ENCODE measurements around the gene LARP7.
A peak's percentile ranks its signal among the peaks of the same experiment; 100 is the strongest.
"Not testable (repeated sequence)": the region's sequence is repeated elsewhere in the genome, so short reads cannot be mapped to it uniquely, and the experiment has no call there.

The LARP7 gene

DNA sequence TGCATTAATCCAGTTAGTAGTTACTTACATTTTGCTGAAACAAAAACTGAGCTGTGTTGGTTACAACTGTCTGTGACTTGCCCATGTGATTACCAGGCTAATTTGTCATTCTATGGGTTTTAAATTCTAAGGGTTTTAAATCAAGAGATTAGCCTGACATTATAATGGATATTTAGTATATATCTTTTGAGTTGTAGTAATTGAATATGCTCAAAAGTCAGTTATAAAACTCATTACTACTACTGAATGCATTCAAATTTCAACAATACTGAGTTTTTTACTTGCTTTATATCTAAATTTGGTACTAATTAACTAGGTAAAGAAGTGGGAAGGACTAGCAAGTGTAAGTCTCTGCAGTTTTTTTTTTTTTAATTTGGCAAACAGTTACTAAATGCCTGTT is 14.7 kb downstream of the LARP7 start:
- no peak for DNase-seq

DNA sequence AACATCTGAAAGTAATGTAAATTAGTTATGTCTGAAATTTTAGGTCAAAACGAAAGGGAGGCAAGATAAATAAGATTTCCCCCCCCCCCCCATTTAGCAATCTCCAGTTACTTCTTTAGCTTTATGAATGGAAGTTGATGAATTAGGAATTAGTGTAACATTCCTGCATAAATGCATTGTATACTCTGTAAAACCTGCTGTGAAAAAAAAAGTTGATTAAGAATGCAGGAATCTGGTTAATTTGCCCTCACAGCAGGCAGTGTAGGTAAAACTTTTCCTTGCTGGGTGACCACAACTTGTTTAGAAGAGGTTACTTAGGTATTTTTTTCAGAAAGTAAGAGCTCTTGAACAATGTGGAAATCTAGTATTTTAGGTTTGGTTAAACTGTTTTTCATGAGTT is 15.3 kb downstream of the LARP7 start:
- no peak for DNase-seq

DNA sequence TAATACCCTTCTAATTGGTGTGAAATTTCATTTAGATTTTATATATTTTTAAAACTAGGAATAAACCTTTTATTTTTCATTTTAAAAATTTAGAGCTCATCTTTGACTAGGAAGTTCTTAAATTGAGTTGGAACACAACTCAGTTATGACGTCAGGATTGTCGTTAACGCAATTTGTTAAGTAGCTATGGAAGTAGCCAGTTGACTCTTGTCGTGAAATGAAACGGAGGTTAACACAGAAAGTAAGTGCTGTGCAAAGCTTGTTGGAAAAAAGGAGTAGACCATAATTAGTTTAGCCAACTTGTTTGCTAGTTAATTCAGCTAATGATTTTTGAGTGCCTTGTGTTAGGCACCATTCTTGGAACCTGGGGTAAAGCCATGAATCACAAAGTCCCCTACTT is 18.3 kb downstream of the LARP7 start:
- DNase-seq = no peak

DNA sequence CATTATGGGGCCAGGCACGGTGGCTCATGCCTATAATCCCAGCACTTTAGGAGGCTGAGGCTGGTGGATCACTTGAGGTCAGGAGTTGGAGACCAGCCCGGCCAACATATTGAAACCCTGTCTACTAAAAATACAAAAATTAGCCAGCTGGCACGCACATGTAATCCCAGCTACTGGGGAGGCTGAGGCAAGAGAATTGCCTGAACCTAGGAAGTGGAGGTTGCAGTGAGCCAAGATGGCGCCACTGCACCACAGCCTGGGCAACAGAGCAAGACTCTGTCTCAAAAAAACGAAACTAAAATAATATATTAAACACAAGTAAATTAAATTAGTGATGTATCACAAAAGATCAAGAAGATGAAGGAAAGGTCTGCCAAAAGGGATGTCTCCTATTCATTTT is 19.2 kb downstream of the LARP7 start:
- DNase-seq = not testable (repeated sequence)

DNA sequence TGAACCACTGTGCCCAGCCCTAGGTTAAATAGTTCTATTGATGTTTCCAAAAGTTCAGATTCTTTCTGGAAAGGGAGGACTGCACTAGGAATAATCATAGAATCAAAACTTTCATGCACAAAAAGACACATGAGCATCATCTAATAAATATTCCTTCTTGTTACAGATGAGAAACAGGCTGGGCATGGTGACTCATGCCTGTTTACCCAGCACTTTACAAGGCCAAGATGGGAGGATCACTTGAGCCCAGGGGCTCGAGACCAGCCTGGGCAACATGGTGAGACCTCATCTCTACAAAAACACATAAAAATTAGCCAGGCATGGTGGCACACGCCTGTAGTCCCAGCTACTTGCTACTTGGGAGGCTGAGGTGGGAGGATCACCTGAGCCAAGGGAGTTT is 27.7 kb downstream of the LARP7 start:
- no peak for DNase-seq

DNA sequence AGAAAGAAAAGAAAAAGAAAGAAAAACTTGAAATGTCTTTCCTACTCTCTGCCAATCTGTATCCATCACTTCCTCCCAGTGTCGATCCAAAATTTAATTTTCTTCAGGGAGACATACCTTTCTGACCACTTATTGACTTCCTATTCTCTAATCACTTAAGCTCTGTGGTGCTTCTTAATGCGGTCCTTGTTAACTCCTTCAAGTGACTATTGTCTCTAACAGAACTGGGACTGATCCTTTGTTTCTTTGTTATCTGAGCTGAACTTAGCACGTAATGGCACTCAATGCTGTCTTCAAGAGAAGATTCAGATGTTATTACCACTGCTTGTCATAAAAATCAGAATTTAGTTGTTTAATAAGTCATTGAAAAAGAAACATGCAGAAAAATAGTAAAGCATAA is 31.2 kb downstream of the LARP7 start:
- DNase-seq = no peak

DNA sequence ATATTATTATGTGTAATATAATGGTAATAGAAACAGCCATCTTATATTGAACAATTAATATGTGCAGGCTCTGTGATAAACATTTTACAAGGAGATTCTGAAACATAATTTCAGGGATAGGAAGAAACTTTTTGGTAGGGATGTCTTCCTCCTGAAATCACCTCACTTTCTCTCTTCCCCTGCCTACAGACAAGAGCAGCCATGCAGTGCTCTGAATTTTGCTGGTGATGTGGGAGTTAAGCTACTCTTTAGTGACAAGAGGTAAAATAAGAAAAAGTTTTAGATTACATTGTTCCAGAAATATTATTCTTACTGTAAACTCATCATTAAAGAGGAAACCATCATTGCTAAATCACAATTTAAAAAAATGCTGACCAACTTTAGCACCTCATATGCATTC is 36.1 kb downstream of the LARP7 start:
- DNase-seq = no peak

DNA sequence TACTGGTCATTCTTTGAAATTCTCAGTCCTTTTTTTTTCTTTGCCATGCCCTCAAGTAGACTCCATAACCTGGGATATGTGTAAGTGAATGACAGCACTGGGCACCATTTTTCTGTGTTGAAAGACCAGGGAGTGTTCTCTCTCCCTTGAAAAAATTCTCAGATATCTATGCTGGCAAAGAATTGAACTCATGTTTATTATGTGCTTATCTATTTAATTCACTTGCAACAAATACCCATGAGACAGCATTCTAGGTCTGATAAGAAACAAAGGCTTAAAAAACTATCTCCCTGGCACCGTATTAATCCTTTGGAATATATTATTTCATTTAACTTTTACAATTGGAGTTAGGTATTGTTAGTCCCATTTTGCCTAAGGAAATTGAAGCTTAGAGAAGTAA is 36.7 kb downstream of the LARP7 start:
- no peak for DNase-seq

DNA sequence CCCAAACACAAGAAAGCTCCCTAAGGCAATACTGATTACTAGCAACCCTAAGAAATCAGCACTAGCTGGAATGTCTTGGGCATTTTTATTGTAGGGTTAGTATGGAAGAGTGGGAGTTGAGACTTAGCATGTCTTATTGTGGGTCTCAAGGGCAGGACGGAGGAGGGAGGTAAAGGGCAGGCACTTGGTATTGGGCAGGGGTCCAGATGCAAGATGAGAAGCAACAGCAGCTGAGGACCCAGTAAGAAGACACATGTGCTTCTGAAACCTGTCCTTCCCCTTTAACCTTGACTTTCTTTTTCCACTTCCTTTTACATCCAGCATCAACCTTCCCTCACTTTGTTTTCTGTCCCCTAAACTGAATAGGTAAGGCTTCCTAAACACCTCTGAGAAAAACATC is 37.4 kb downstream of the LARP7 start:
- DNase-seq = no peak

DNA sequence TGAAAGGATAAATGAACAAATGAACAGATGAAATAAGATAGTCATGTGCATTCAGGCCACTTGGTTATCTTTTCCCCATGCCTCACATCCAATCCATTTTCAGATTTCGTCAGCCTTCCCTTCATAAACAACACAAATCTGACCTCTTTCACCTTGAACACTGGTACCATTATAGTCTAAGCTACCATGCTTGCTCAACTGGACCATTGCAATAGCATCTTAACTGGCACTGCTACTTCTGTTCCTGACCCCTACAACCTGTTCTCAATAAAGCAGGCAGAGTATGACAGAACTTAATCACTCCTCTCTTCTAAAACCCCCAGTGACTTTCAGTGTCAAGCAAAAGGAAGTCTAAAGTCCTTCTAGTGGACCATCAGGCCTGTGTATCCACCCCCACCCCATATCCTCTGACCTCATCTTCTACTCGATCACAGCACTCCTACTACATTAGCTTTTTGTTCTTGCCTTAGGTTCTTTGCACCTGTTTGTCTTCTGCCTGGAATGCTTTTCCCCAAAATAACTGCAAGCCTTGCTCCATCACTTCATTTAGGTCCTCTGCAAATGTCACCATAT is 40.7 kb downstream of the LARP7 start:
- DNase-seq = no peak

DNA sequence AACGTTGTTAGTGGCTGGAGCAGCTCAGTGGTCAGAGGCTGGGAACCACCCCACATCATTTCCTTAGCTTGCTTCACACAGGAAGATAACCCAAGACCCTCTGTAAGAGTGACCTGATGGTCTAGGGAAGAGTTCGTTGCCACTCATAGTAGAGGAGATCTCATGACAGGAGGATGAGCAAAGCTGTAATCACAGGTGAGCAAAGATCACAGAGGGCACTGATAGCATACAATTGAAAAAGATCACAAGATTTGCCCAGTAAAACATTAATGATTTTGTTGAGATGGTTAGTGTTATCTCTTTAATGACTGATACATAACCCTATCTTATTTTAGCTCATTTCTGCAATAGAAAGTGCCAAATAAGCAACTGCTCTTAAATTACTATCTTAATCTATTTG is 44.1 kb downstream of the LARP7 start:
- no peak for DNase-seq

DNA sequence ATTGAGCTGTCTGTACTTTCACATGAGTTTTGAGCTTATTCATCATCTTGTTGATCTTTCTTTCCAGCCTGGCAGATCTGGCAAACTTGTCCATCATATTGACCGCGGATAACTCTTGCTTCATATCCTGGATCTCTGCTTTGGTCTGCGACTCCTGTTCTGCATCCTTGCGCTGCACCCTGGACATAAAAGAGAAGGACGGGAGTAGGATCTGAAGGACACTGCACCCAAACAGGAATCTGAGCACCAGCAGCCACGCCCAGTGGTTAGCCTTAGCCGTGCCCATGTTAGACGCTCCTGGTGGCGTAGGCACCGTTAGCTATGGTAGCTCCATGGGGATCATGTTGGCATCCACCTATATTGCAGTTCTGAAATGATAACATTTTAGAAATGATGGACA is 56.6 kb downstream of the LARP7 start:
- no peak for DNase-seq

DNA sequence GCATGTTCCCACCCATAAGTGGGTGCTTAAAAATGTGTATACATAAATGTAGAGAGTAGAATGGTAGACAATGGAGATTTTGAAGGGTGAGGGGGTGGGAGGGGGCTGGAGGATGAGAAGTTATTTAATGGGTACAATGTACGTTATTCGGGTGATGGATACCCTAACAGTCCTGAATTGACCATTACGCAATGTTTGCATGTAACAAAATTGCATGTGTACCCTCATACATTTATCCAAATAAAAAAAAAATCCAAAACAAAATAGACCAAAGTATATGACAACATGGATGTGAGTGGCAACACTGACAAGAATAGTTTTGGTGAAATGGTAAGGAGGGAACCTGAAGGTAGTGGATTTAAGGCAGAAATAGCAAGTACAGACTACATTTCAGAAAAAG is 63.7 kb downstream of the LARP7 start:
- no peak for DNase-seq

DNA sequence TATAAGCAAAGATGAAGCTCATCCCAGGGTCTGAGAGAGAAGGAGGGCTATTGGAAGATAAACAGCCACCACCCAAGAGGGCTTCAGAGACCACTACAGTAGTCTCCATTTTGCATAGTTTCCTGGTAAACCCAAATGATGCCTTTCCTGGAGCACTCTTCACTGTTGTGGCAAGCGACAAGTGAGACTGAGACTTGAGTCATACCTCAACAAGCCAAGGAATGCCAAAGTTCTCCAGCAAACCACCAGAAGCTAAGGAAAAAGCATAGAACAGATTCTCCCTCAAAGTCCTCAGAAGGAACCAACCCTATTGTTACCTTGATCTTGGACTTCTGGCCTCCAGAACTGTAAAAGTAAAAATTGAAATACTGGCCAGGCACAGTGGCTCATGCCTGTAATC is 65.9 kb downstream of the LARP7 start:
- no peak for DNase-seq

DNA sequence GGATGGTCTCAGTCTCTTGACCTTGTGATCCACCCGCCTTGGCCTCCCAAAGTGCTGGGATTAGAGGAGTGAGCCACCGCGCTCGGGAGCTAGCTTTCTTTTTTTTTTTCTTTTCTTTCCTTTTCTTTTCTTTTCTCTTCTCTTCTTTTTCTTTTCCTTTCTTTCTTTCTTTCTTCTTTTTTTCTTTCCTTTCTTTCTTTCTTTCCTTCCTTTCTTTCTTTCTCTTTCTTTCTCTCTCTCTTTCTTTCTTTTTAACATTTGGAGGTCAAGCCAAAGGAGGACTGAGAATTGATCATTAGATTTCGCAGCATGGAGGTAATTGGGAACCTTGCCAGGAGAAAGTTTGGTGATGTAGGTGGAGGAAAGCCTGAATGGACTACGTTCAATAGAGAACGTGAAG is 67.4 kb downstream of the LARP7 start:
- no peak for DNase-seq

DNA sequence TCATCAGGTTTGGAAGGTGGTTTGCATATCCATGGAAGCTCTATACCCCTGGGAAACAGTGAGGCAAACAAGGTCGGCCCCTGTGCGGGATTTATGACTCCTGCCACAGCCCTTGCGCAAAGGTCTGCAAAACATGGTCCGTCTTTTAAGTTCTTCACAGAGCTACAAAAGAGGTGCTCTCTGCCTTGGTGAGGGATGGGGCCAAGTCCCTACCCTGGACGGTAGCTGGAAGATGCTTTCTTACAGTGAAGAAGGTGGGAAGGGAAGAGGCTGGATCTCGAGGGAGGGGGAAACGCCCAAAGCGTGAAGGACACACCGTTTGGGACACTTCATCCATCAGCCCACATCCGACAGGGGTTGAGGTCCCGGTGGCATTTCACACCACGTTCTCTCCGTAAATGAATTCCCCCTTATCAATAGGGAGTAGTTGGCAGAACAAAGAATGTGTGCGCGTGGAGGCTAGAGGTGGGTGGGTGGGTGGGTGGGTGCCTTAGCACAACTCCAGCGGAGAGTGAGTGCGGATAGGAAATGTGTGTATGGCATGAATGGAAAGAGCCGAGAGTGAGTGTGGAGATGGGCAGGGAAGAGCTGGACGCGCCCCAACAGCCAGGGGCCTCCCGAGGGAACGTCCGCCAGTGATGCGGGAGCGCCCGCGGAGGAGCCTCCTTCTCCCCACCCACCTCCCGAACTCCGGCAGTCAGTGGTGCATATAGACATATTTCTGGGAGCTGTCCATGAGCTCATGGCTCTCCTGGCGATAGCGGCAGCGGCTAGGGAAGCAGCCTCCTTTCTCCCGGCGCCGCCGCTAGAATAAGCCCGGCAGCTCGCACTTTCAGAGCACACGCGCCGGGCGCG is 68.3 kb downstream of the LARP7 start:
- peak; percentile 59 for DNase-seq

DNA sequence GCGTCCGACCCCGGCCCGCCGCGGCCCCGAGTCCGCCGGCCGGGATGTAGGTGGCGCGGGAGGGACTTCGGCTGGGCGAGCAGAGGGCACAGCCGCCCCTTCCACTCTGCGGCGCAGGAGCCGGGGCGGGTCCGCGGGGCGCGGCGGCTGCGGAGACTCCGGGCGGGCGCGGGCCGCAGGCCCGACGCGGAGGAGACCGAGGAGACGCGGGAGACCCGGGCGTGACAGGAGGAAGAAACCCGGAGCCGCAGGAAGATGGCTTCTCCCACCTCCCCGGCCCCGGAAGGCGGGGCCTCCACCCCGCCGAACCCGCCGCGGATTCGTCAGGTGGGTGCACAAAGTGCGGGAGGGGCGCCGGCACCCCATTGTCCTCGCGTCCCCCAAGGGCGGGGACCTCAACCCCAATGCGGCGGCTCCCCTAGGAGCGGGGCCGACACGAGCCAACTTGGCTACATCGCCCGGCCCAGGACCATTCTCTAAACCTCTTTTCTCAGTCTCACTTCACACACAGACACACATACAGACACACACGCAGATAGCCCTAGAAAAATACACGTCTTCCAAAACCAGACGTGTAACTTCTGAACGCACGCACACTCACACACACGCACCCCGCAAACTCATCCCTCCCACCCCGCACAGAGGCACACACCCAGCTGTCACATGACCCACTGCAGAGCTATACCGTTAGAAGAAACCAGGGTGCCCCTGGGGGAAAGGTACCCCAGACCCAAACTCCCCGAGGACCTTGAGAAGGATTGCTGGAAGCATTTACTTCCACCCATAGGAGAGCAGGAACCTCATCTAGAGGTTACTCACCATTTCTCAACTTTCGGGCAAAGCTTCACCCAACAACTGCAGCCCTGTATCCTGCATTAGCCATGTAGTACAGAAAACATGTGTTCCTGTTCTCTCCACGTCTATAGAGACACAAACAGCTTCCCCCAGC is 69.2 kb downstream of the LARP7 start:
- DNase-seq = peak; percentile 60

DNA sequence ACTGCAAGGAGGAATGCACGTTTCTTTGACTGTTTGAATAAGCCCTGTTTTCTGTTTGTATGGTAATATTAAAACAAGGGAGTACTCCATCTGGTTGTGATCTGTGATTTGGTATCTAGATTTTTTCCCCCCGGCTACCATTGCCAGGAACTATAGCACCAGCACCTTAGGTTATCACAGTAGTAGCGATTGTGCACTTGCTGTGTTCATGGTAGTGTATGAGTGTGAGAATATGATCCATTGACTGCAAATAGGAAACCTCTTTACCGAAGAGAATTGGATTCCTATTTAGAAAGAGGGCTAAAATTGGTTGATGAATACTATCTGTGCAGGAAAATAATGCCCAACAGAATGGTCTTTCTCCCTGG is 69.9 kb downstream of the LARP7 start:
- DNase-seq = no peak
